Naive thymus-derived CD4-positive, alpha-beta T cell (primary cell): ENCODE data around the gene PLCG2. TPM values are rescaled to one million over a fixed set of nuclear protein-coding genes. Genes with fewer than 3 reads are reported as not detected.

Experiments used
- polyA plus RNA-seq, 2 donors: library from polyadenylated mRNA; unstranded; fragments of 300-500 nt; fragmentation: Illumina TruSeq; gene quantifications; one replicate each; pipeline ENCODE4 v1.2.3, GENCODE V29; 2021
- total RNA-seq, 6 experiments: library from RNA in 5 of 6; stranded (reverse) in 5 of 6; gene quantifications; 1 replicate in 5 of 6; 2 replicates in 1 of 6; pipeline ENCODE4 v1.2.3 and lab custom pipeline; 2021 to 2026

Gene PLCG2
- total and polyA plus RNA-seq, 7 experiments from 2014 or later = 0.07 to 85.8 (median 1.5) TPM

Other genes starting within 250 kb of the PLCG2 start
- gene SDR42E1, start 232.2 kb downstream of the PLCG2 start, total RNA-seq = 10 to 100 TPM in 1 of 5 experiments, 1 to 10 TPM in 4; 4.1 to 12.1 (median 8.2) TPM
- 1 to 10 TPM; 2.2 to 4.6 TPM for gene SDR42E1, start 232.2 kb downstream of the PLCG2 start, polyA plus RNA-seq